CD4-positive, alpha-beta T cell treated with Interleukin-1 beta for 1 hour (primary cell): Measurements from ENCODE around the gene SNAP25.

Experiments
- DNase-seq, 2 donors: peaks; one replicate each; pipeline ENCODE4 v3.0.0-alpha.2; 2020 to 2022

The SNAP25 gene

GRCh38 chr20:10218536-10219451, at the start of gene SNAP25:
TSS of gene SNAP25 (plus strand) at chr20:10218830. CDS start at chr20:10275492, 56,662 bp downstream.
- DNase-seq, result peak; percentile 40 to 51

GRCh38 chr20:10169752-10170151, 48.9 kb upstream of the SNAP25 start:
- DNase-seq, result no peak

- no peak for DNase-seq
Measured at GRCh38 chr20:10170261-10170660, 48.4 kb upstream of the SNAP25 start.

- peak in 1 of 2 donors; percentile 1 for DNase-seq
Measured at GRCh38 chr20:10171864-10172751, 46.5 kb upstream of the SNAP25 start.

- DNase-seq, result no peak
Measured at GRCh38 chr20:10172998-10173655, 45.5 kb upstream of the SNAP25 start.

GRCh38 chr20:10174400-10174799, 44.2 kb upstream of the SNAP25 start:
- DNase-seq, result no peak

- DNase-seq, result no peak
Measured at GRCh38 chr20:10177326-10177725, 41.3 kb upstream of the SNAP25 start.

GRCh38 chr20:10178091-10178490, 40.5 kb upstream of the SNAP25 start:
- DNase-seq, result no peak

GRCh38 chr20:10178727-10179313, 39.8 kb upstream of the SNAP25 start:
- DNase-seq, result no peak

- DNase-seq, result no peak
Measured at GRCh38 chr20:10179574-10180298, 38.9 kb upstream of the SNAP25 start.

GRCh38 chr20:10180651-10181235, 37.9 kb upstream of the SNAP25 start:
- no peak for DNase-seq

GRCh38 chr20:10185741-10186558, 32.7 kb upstream of the SNAP25 start:
- DNase-seq, result no peak

- DNase-seq, result no peak
Measured at GRCh38 chr20:10190456-10190855, 28.2 kb upstream of the SNAP25 start.

GRCh38 chr20:10192171-10192570, 26.5 kb upstream of the SNAP25 start:
- DNase-seq, result no peak

- DNase-seq, result no peak
Measured at GRCh38 chr20:10194166-10194565, 24.5 kb upstream of the SNAP25 start.

- DNase-seq, result no peak
Measured at GRCh38 chr20:10200330-10200729, 18.3 kb upstream of the SNAP25 start.

GRCh38 chr20:10201321-10201870, 17.2 kb upstream of the SNAP25 start:
- DNase-seq, result no peak

- no peak for DNase-seq
Measured at GRCh38 chr20:10209091-10209490, 9.5 kb upstream of the SNAP25 start.

- DNase-seq, result no peak
Measured at GRCh38 chr20:10213526-10213925, 5.1 kb upstream of the SNAP25 start.

- no peak for DNase-seq
Measured at GRCh38 chr20:10216146-10216791, 2.4 kb upstream of the SNAP25 start.
